Activated CD8-positive, alpha-beta memory T cell treated with anti-CD3 and anti-CD28 coated beads for 24 hours (primary cell): ENCODE results near the gene NDUFB4.

Source experiments
- DNase-seq: peaks from one replicate; pipeline ENCODE4 v3.0.0-alpha.2; 2020

The NDUFB4 gene

DNA sequence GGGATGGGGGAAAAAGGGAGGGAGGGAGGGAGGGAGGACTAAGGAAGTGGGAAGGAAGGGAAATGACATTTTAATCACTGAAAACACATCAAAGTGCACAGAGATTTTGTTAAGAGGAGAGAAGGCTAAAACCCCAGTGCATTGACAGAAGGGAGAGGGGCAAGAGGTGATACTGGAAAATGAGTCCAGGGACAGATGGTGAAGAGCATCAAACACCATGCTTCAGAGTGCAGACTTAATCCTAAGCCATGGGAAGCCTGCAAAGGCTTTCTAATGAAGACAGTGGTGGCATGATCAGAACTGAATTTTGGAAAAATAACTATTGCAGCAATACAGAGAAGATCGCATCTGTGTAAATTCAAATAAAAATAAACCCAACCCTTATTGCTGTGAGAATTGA is 44.1 kb downstream of the NDUFB4 start:
- no peak for DNase-seq

DNA sequence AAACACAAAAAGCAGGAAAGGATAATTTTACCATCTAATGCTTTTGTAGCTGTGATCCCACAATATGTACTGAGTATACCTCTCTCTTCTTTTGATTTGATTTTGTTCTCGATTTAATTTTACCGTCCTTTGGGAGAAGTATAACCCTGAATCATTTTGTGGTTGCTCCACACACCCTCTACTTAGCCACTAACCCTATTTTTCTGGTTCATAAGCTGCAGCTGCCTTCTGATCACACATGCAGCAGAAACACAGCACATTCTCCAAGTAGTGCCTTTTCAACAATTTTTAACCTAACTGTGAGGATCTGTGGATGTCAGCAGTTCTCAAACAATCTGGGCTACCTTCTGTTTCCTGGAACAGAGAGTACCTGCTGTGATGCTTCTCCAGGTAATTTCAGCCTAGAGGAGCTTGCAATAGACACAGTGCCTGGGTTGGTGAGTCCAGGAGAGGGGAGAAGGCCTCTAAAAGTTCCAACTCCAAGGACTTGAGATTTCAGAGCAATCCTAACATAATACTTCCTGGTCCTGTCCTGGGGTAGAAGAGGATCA is 45.6 kb downstream of the NDUFB4 start:
- DNase-seq = no peak

- no peak for DNase-seq
Observed at GRCh38 chr3:120642368-120642948, 46.3 kb downstream of the NDUFB4 start.

DNA sequence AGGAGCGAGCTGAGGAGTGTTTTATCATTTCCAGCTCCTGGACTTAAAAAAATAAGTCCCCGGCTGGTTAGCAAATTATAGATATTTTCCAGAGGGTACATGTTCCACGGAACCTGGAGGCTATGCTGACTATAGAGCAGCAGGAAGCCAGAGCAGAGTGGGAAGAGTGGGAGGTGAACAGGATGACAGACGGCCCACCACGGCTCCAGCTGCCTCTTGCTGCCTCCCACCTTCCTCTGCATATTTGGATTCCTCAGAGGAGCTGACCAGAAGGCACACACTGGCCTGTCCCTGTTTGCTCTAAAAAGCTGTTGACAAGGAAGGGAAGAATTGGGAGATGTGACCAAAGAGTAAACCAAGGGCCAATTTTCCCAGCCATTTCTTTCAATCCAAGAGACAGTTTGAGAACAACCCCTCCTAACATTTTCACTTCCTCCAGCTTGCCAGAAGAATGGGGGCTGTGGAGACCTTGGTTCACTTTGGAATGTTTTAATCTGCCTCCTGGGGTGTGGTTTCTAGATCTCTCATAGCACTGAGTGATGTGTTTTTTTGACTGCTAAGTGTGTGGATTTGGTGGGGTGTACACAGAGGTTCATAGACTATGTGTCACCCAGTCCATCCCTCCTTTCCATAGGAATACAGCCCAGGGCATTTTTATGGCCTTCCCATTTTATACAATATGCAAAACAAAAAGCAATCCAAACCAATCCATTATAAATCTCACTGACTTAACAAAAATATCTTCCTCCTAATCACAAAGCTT is 49.1 kb downstream of the NDUFB4 start:
- no peak for DNase-seq

DNA sequence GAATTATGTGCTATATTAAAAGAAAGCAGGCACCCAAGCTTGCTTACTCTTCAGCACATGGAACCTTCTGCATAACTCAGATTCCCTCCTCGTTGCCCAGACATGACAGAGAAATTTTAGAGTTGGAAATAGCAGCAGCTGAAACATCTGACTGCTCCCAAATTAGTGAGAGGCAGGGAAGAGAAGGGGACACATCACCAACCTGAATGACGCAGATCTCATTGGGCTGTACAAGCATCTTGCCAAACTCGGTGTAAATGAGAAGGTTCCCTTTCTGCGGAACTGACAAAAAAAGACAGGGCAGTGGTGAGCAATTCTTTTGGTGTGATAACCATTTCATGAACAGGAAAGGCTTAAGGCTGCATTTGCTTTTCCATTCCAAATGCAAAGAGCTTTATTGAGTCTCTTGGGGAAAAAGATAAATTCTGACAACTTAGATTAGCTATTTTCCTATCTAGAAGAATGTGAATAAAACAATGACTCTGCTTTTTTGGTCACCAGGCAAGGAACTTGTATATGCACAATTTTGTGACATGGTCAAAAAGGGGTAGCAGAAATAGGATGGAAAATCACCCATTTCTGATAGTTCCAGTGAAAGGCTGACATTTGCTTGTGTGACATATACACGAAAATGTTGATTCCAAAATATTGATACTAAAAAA is 50.8 kb downstream of the NDUFB4 start:
- DNase-seq = no peak

DNA sequence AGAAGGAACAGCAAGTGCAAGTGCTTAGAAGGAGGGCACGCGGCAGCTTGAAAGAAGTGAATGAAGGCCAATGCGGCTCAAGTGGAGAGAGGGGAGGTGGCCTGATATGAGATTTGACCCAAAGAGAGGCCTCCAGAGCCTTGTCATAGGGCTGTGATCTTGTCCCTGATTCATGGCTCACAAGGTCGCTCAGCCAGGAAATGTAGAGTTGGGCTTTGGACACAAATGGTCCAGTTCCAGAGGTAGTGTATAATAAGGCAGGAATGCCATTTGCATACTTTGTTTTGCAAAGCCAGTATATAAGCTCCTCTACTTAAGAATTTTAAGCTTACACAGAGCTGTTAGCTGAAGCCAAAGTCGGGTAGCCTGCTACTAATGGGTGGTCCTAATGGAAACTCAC is 52.2 kb downstream of the NDUFB4 start:
- DNase-seq = no peak

GRCh38 chr3:120649830-120650233 is 53.7 kb downstream of the NDUFB4 start:
- DNase-seq = no peak

DNA sequence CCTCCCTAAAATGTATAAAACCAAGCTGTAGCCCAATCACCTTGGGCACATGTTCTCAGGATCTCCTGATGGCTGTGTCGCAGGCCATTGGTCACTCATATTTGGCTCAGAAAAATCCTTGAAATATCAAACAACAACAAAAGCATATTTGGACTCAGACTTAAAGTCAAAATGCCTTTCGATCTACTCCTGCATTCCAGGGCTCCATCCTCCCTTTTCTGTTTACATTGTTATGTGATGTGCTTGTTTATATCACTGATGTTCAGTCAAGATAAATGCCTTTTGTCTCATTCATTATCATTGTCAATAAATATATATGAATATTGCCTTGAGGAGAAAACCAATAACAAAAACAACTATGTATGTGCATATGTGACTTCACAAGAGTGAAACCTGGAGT is 54.2 kb downstream of the NDUFB4 start:
- DNase-seq = no peak
